HCEC 1CT (cell line): ENCODE results near the gene ASB3.
A peak's percentile ranks its signal among the peaks of the same experiment; 100 is the strongest.
"Not testable (repeated sequence)": the region's sequence is repeated elsewhere in the genome, so short reads cannot be mapped to it uniquely, and the experiment has no call there.

ENCODE experiments used
- DNase-seq: peaks from one replicate; pipeline ENCODE4 v3.0.0-alpha.2; 2017

The ASB3 gene

DNA sequence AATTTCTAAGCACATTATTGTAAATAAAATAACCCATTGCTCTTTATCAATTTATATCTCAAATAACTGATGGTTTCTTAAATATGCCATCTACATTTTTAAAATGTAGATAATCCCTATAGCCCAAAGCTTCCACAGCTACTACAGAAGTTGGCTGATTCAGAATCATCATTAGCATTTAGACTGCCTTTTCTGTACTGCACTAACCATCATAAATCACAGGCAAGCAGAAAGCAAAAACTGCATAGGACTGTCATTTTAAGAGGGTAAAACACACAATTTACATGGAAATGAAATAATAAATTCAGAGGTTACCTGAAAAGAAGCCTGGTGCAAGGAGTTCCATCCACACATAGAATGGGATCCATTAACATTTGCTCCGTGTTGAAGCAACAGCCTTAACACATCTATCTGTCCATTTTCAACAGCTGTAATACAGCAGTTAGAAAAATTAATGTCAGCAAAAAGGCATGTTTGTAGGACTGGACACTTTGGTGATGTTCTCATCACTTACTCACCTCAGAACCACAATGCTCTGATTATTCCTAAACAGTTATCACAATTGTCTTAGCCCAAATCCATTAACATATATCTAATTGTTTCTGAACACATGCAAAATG lies 57.5 kb downstream of the ASB3 start:
- no peak for DNase-seq

DNA sequence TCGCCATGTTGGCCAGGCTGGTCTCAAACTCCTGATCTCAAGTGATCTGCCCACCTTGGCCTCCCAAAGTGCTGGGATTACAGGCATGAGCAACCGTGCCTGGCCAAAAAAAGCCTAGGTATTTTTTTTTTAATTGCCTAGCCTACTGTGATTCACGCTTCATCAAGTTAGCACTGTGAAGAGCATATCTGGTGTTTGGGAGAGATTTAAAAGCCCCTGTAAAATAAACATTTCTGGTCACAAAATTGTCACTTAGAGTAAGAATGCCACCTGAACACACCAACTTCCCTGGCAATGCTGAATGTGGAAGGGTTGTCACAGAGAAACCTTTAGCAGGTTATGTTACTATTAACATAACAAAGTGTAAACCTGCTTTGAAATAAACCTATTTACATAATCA lies 58.8 kb downstream of the ASB3 start:
- no peak for DNase-seq

DNA sequence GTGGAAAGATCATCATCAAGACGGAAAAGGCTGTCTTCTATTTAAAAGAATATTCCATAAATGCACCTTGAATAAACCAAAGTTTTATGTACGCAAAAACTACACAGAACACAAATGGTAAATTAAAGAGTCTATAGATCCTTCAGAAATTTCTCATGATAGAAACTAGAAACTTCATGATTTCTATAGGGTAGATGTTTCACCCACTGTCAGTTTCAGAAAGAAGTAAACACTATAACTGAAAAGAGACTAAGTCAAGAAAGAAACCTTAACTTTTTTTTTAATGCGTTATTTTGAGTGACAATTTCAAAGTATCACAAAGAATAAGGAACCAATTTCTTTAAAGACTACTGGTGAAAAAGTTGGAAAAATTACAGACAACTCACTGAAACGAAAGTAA lies 61.1 kb downstream of the ASB3 start:
- DNase-seq = no peak

DNA sequence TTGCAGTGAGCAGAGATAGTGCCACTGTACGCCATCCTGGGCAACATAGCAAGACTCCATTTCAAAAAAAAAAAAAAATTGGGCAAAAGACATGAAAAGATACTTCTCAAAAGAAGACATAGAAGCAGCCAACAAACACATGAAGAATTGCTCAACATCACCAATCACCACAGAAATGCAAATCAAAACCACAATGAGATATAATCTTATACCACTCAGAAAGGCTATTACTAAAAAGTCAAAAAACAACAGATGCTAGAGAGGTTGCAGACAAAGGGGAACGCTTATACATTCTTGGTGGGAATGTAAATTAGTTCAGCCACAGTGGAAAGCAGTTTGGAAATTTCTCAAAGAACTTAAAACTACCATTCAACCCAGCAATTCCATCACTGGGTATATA lies 62.2 kb downstream of the ASB3 start:
- peak; percentile 20 for DNase-seq

DNA sequence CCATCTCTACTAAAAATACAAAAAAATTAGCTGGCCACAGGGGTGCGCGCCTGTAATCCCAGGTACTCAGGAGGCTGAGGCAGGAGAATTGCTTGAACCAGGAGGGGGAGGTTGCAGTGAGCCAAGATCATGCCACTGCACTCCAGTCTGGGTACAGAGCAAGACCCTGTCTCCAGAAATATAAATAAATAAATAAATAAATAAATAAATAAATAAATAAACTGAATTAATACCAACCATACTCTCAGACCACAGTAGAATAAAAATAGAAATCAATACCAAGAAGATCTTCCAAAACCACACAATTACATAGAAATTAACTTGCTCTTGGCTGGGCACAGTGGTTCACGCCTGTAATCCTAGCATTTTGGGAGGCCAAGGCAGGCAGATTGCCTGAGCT lies 65.8 kb downstream of the ASB3 start:
- DNase-seq = not testable (repeated sequence)

DNA sequence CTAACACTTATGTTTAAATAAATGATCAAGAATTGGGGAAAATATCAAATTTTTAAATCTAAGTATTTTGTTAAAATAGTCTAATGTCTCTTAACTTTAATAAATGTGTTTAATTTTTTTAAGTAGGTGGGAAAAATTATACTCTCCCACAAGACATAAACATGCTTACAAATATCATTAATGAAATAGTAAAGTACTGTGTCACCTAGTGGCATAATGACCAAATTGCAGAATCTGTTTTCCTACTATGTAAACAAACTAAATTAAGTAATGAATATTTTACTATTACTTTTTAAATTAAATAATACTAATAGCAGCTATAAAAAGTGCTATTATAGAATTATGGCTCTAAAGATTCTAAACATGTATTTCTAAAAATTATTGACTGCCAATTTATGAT lies 71.2 kb downstream of the ASB3 start:
- no peak for DNase-seq

DNA sequence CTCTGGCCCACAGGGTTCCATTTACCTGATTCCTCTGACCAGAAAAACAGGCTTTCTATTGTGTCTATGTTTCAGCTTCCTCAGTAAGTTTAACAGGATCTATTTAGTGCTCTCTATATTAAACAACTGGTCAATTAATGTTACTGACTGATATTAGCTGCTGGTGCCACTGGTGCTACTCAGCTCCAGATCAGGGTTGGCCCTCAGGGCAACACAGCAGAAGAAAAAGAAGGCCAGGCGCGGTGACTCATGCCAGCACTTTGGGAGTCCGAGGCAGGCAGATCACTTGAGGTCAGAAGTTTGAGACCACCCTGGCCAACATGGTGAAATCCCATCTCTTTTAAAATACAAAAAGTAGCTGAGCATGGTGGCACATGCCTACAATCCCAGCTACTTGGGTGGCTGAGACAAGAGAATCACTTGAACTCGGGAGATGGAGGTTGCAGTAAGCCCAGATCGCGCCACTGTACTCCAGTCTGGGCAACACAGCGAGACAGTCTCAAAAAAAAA lies 75.4 kb downstream of the ASB3 start:
- no peak for DNase-seq

DNA sequence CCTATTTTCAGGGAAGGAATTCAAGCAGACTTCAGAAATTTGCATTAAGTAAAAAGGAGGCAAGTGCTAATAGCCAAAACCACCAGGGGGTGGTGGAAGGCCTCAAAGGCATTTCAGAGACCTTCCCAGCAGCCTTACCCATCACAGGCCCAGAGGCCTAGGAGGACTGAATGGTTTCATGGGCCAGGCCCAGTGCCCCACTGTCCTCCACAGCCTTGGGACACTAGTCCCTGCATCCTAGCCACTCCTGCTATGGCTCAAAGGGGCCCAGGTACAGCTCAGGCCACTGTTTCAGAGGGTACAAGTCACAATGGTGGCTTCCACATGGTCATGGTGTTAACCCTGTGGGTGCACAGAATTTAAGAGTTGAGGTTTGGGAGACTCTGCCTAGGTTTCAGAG lies 77.8 kb downstream of the ASB3 start:
- DNase-seq = no peak

DNA sequence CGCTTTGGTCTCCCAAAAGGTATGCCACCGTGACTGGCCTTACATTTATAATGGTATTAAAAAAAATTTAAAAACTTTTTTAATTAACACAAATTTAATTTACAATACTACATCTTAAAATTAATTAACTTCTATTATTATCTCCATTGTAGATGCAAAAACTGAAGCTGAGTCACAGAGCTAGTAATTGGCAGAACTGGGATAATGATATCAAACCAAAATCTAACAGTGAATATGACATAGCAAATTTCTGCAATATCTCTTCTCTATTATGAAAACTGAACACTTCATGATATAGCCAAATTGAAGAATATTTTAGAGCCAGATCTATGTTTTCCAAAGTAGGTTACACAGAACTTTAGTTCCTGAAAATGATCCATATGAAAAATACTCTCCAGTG lies 85.5 kb downstream of the ASB3 start:
- DNase-seq = no peak

DNA sequence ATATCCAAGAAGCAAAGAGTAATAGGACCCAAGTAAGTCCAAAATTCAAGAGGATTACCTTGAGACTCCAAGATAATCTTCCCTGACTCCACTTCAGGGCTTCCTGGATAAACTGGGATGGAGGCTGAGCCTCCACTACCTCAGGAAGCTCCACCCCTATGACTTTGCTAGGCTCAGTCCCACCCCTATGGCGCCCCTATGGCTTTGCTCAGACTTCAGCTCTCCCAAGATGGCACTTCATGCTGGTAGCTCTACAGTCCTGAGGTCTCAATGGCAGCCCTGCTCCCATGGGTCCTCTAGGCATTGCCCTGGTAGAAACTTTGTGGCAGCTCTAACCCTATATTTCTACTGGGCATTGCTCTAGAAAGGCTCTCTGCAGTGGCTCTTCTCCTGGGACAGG lies 89.1 kb downstream of the ASB3 start:
- DNase-seq = no peak

DNA sequence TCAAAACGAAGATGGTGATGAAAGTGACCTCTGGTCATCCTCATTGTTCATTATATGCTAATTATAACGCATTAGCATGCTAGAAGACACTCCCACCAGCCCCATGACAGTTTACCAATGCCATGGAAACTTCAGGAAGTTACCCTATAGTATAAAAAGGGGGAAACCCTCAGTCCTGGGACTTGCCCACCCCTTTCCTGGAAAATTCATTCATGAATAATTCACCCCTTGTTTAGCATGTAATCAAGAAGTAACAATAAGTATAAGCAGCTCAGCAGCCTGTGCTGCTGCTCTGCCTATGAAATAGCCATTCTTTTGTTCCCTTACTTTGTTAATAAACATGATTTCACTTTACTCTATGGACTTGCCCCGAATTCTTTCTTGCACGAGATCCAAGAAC lies 89.7 kb downstream of the ASB3 start:
- DNase-seq = no peak

DNA sequence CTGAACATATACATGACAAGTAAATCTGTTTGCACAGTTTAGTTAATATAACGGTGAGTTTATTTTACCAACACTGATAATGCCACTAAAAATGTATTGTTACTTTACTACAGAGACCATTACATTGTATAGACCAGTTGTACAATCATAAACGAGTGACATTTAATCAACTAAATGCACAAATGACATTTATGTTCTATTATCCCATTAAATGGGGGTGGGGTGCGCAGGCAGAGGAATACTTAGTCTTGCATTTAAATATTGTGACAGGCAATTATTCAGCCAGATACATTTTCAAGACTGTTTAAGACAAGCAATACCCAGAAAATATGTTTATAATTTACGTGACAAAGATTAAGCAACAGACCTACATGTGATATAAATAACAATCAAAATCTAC lies 91.2 kb downstream of the ASB3 start:
- DNase-seq = no peak

DNA sequence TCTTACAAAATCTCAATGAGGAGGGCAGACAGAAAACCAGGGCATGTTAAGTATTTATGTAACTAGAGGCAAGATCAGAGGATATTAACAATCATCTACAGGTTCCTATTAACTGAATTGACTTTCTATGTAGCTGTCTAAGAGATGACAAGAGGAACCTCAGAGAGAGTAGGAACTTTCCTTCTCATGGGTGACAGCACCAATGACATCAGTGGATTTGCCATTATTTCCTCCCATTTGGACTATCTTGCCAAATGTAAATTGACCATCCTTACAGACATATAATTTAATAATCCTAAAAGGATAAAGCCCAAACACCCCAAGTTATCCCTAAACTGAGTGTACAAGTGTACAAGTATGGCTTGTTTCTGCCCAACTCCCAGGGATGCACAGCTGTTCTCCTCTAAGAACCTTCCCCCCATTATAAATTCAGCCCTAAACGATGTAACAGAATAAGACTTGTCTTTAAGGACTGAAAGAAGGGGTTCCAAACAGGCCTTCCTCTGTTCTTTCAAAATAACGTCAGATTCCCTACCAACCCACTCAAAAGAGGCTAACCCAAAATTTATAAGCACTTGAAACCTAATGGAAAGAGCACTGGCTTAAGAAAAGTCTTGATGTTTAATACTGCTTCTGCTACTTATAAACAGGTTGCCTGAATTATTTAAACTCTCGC lies 92.5 kb downstream of the ASB3 start:
- DNase-seq = no peak

DNA sequence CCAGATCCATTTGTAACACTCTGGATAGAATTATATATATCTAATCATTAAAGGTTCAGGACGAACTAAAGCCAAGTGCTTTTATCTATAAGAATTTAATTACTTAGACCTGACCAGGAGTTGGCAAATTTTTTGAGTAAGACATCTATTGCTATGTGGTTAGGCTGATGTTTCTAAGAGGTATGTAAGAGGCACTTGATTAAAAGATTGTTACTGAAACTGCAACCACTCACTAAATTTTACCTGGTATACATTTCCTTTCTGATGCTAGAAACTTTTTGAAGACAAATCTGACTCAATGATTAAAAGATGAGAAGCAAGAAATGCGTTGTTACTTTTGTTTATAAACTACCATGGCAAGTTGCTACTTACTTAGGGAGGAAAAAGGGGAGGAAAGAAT lies 95.9 kb downstream of the ASB3 start:
- DNase-seq = no peak

DNA sequence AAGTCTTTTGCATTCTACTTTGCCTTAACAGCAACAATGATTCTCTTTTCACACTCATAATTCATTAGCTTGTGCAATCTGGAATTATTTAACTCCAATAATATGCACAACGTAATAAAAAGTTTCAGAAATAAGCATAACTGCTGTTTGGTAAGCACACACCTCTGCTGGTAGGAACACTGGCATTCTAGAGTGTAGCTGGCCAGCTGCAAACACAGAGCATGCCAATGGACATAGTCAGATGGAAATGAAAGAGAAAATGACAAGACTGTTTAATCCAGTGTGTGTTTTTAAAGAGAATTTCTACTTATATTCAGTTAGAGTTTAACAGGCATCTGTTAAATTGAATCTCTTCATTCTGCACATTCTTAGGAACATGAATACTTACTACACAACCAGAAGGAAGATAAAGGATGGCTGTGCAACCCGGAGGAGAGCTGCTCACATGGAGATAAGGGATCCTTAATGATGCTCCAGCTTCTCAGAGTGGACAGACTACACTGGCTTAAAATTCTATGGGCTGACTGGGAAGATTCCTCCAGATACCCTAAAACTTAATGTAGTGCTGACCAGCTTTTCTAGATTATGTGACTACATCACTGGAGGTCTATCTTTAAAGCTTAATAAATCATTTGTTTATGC lies 113.8 kb downstream of the ASB3 start:
- peak; percentile 4 for DNase-seq

DNA sequence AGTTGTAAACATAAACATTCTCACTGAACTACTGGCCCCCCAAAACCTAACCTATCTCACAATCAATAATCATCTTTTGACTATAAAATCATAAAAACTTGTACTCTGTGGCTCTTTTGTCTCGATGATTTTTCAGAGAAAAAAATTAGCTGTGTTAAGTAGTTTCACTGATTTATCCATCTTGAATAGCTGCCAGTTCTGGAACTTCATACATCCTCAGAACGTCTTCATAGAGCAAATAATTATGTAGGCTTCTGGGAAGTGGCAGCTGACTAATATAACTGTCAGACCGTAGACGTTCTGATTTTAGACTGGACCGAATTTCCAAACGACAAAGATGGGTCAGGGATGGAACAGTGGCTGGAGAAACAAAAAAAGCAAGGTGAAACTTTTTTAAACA lies 116.4 kb downstream of the ASB3 start:
- peak; percentile 19 for DNase-seq

DNA sequence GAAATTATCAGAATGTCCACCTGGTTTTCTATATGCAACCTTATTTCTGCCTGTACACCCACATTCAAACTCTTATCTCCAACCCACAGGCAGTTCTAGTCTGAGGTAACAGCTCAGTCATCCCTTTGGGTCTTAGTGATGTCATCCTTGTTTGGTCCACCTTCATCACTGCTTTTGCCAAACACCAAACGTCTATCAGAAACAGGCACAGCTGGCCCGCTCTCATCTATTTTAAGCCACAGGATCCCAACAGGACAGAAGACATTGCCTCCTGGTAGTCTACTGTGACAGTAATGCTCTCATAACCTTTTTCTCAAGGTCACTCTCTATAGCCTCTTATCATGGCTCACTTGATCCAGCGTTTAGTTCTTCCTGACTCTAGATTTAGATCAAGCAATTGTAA lies 118.1 kb downstream of the ASB3 start:
- no peak for DNase-seq

DNA sequence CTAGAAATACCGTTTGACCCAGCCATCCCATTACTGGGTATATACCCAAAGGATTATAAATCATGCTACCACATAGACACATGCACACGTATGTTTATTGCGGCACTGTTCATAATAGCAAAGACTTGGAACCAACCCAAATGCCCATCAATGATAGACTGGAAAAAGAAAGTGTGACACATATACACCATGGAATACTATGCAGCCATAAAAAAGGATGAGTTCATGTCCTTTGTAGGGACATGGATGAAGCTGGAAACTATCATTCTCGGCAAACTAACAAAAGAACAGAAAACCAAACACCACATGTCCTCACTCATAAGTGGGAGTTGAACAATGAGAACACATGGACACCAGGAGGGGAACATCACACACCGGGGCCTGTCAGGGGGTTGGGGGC lies 119.6 kb downstream of the ASB3 start:
- DNase-seq = not testable (repeated sequence)

DNA sequence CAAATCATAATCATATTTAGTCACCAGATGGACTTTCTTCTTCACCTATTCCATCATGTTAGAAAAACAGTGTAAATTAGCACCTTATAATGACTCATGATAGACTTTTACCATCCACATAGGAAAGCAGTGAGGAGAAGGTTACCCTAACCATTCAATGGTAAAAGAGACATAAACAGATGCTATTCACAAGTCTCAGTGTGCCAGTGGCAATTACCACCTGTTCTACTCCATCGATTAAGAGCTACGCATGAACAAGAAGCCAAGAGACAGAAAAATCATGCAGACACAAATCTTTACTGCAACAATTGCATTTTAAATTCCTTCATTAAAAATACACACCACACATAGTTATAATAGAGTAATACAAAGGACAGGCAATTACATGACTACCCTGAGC lies 125.9 kb downstream of the ASB3 start:
- DNase-seq = no peak

DNA sequence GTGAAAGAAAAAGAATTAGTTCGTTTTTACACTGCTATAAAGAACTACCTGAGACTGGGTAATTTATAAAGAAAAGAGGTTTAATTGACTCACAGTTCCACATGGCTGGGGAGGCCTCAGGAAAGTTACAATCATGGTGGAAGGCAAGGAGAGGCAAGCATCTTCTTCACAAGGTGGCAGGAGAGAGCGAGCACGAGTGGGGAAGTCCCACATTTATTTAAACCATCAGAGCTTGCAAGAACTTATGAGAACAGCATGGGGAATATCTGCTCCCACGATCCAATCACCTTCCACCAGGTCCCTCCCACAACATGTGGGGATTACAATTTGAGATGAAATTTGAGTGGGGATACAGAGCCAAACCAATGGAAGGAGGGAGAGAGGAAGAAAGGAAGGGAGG lies 128.3 kb downstream of the ASB3 start:
- not testable (repeated sequence) for DNase-seq

DNA sequence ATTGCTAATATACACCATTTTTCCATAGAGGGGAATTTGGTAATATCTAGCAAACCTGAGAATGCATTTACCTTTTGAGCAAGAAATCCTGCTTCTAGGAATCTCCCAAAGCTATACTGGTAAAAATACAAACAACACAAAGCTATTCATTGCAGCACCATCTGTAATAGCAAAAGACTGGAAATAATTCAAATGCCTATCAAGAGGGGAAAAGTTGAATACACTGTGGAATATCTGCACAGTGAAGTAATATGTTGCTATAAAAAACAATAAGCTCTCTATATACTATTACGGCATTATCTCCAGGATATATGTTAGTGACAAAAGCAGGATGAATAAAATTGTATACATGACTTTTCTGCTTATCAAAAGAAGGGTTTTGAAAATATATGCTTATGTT lies 131.5 kb downstream of the ASB3 start:
- DNase-seq = no peak

DNA sequence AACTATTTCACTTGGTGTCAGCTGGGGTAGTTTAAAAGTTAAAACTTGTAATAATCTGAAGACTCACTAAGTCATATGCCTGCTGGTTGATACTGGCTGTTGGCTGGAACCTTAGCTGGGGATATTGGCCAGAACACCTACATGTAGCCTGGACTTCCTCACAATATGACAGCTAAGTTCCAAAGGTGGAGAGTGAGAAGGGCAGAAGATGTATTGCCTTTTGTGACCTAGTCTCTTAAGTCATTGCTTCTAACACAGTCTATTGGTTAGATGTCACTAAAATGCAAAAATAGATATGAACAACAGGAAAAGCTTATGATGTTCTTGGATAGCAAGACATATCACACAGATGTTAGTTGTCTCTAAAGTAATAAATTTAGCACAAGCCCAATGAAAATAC lies 132.4 kb downstream of the ASB3 start:
- DNase-seq = no peak

DNA sequence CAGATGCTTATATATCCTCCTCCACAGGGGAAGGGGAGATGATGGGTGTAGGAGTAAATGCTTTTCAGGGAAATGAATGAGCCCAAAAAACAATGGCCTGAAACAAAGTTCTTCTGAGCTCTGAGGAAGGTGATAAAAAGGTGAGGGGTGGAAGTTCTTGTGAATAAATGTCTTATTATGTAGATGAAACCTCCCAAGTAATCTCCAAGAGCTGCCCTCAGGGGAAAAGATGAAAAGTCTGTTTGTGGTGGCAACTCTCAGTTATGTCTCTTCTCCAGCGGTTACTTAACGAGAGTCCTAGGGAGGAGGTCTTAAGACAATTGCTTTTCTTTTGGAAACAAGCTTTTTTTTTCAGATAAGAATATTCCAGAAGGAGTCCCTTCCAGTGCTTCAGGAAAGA lies 134.6 kb downstream of the ASB3 start:
- no peak for DNase-seq

DNA sequence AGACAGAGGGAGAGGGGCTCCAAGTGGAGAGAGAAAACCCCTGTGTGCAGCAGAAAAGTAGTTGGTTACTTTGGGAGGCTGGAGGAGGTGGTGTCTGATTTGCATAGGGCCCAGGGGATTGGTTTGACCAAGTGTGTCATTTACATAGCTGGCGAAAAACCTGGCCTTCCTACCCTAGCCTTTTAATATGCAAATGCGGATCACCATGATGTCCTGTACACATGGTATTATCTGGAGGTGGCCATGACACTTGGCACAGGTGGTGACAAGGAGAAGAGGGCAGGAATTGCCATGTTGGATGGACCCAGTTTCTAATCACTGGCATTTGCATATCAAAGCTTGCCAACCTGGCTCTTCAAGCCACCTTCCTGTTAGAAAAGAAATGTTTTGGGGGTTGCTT lies 140.0 kb downstream of the ASB3 start:
- no peak for DNase-seq

DNA sequence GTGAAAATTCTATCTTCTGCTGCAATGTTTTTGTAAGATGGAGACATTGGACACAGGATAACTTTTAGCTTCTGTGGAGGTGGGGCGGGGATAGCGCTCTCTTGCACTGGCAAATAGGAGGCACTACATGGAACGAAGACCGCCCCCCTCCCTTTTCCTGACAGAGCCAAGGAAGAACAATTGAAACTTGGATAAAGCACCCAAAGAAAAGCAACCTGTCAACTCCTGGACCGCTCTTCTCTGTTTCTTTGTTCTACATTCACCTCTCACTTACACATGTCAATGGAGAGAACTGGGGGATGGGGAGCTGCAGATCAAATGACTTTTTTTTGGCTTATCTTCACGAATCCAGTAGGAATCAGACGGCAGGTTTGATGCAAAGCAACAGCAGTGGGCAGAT lies 145.5 kb downstream of the ASB3 start:
- no peak for DNase-seq
